Omental fat pad (tissue), 4 donors: ENCODE measurements around the gene TAAR1. TPM values are rescaled to one million over a fixed set of nuclear protein-coding genes. Genes with fewer than 3 reads are reported as not detected.
"Not testable (repeated sequence)": the region's sequence is repeated elsewhere in the genome, so short reads cannot be mapped to it uniquely, and the experiment has no call there.

ENCODE experiments used
- ATAC-seq: fragments of 150-250 bp; one replicate; pipeline ENCODE4 v1.9.1; 2016; ENCODE audit warnings: mild to moderate bottlenecking, moderate library complexity; ENCODE audit not compliant: low FRiP score
- DNase-seq: peaks from one replicate; pipeline ENCODE4 v3.0.0-alpha.2; 2019; ENCODE audit warnings: low spot score
- CTCF ChIP-seq, 3 donors: fragments of 450-650 bp; IDR thresholded peaks; one replicate each; pipeline ENCODE4 v1.5.1; 2016 to 2017; ENCODE audit warnings: antibody characterized with exemption in 3 of 3, mild to moderate bottlenecking in 3 of 3, moderate library complexity in 2 of 3
- total RNA-seq, 4 donors: library from RNA; depleted of rRNA; stranded (reverse); fragments of >200 nt; gene quantifications; one replicate each; pipeline ENCODE4 v1.1.0, GENCODE V29; 2016

The TAAR1 gene
- total RNA-seq, 4 donors from 2014 or later = not detected

GRCh38 chr6:132616677-132617076 lies 42.3 kb downstream of the TAAR1 start:
- no peak for DNase-seq
- no peak for TF ChIP-seq CTCF (IDR thresholded peaks at IDR 0.05)
- no peak for ATAC-seq

- ATAC-seq (no peak), DNase-seq (no peak)
- TF ChIP-seq CTCF (IDR thresholded peaks at IDR 0.05) = no peak
Observed at GRCh38 chr6:132614554-132614953, 44.4 kb downstream of the TAAR1 start.

GRCh38 chr6:132612449-132613108 lies 46.4 kb downstream of the TAAR1 start:
- no peak for ATAC-seq
- TF ChIP-seq CTCF (IDR thresholded peaks at IDR 0.05) = no peak
- DNase-seq = no peak

GRCh38 chr6:132611616-132612015 lies 47.4 kb downstream of the TAAR1 start:
- DNase-seq = no peak
- ATAC-seq = no peak
- no peak for TF ChIP-seq CTCF (IDR thresholded peaks at IDR 0.05)

- ATAC-seq = no peak
- no peak for TF ChIP-seq CTCF (IDR thresholded peaks at IDR 0.05)
Observed at GRCh38 chr6:132607544-132608233, 51.3 kb downstream of the TAAR1 start.

GRCh38 chr6:132604635-132605152 lies 54.3 kb downstream of the TAAR1 start:
- no peak for TF ChIP-seq CTCF (IDR thresholded peaks at IDR 0.05)
- DNase-seq = no peak
- no peak for ATAC-seq

More at GRCh38 chr6:132607544-132608233, 51.3 kb downstream of the TAAR1 start:
- DNase-seq = no peak

- not testable (repeated sequence) for DNase-seq, ATAC-seq
Observed at GRCh38 chr6:132600900-132601299, 58.1 kb downstream of the TAAR1 start.
